ENCODE results near the gene ACSL4. TPM values are rescaled to one million over a fixed set of nuclear protein-coding genes. Genes with fewer than 3 reads are reported as not detected.

Gene ACSL4
- total and polyA plus RNA-seq, 9 of the 15 experiments (the other 6 are each of a cell fraction or from before 2014, with no cell fraction given) = 9.8 to 35.1 (median 25.5) TPM

- 100% methylated on average over 1 of the region's 1 CpG for WGBS (ENCODE audit: insufficient coverage, low coverage, missing lambda C conversion rate)
- peak overlapping the region in 1 of 2 experiments; percentile 30; a peak in 1 of 4 replicates for H3K9ac ChIP-seq (ENCODE audit: insufficient read depth in 1 of 2, low read depth in 2 of 2, low read length in 2 of 2)
- peak overlapping the region; percentile 31 for H3K4me2 ChIP-seq (ENCODE audit: insufficient read depth, low read length)
- H3K27ac ChIP-seq (ENCODE audit: extremely low read depth, low read depth, low read length) = peak overlapping the region; percentile 45
- FAIRE-seq = no peak
- DNase-seq (ENCODE audit: extremely low read depth in 1 of 4, low spot score in 3 of 4) = no peak
- BruUV-seq (replicated peaks) = no TSS peak
- H2AFZ ChIP-seq (ENCODE audit: low read depth, low read length) = peak overlapping the region; percentile 81
- in situ Hi-C loops (cut with MboI) = no loop called here
- no peaks in the 10 kb centered on the region for H3K36me3 ChIP-seq (ENCODE audit: control insufficient read depth, insufficient read depth, low read length)
- CTCF ChIA-PET (ENCODE audit: low intra/inter-chr PET ratio) = no interaction called here
- no peaks in the 10 kb centered on the region for H3K9me3 ChIP-seq (replicated peaks; ENCODE audit: control insufficient read depth, insufficient read depth, low read depth, low read length)
- no peaks in the 10 kb centered on the region for H3K27me3 ChIP-seq (ENCODE audit: control insufficient read depth in 2 of 2, insufficient read depth in 2 of 2, low read length in 2 of 2)
- POLR2A ChIA-PET = interaction anchor here (1.3 kb wide), 1 partner anchor 10 kb away, joined by 3 read pairs; no protein-coding TSS in a partner anchor
- TF ChIP-seq FIP1L1 (IDR thresholded peaks at IDR 0.05; ENCODE audit: low read depth, low read length, poor library complexity, severe bottlenecking) (no peak), ADNP (tag; IDR thresholded peaks at IDR 0.05) (no peak), EGR1 (conservative IDR thresholded peaks at IDR 0.05) (no peak), ZSCAN29 (IDR thresholded peaks at IDR 0.05) (no peak), ATF6 (CRISPR knock-in tag; IDR thresholded peaks at IDR 0.05) (no peak), ZNF24 (IDR thresholded peaks at IDR 0.05) (no peak), ETS2 (tag; IDR thresholded peaks at IDR 0.05; ENCODE audit: borderline replicate concordance, poor library complexity, severe bottlenecking) (no peak)
- TF ChIP-seq, protein P1, sequence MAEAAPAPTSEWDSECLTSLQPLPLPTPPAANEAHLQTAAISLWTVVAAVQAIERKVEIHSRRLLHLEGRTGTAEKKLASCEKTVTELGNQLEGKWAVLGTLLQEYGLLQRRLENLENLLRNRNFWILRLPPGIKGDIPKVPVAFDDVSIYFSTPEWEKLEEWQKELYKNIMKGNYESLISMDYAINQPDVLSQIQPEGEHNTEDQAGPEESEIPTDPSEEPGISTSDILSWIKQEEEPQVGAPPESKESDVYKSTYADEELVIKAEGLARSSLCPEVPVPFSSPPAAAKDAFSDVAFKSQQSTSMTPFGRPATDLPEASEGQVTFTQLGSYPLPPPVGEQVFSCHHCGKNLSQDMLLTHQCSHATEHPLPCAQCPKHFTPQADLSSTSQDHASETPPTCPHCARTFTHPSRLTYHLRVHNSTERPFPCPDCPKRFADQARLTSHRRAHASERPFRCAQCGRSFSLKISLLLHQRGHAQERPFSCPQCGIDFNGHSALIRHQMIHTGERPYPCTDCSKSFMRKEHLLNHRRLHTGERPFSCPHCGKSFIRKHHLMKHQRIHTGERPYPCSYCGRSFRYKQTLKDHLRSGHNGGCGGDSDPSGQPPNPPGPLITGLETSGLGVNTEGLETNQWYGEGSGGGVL (CRISPR knock-in tag; IDR thresholded peaks at IDR 0.05) = no peak
- peak; percentile 68; the same call in 2 of the 3 replicates for ATAC-seq
- H3K9me1 ChIP-seq (ENCODE audit: control insufficient read depth, insufficient read depth, low read length) = peaks cover 2% of the 10 kb centered on the region
- H3K4me3 ChIP-seq = no peak overlapping the region
- peaks cover 0 to 25% of the 10 kb centered on the region in 2 experiments; a peak in 4 of 5 replicates for H3K4me1 ChIP-seq (replicated peaks in 1 of 2; ENCODE audit: control insufficient read depth in 2 of 2, insufficient read depth in 2 of 2, low read length in 2 of 2)
- H3K79me2 ChIP-seq (ENCODE audit: control insufficient read depth, insufficient read depth, low read length) = no peaks in the 10 kb centered on the region
- no peaks in the 10 kb centered on the region for H4K20me1 ChIP-seq (replicated peaks; ENCODE audit: control insufficient read depth, insufficient read depth, low read length)
- intact Hi-C loops (cut with micrococcal nuclease) = loop anchor here (5.0 kb wide), 1 partner anchor 83 kb away; no protein-coding TSS in a partner anchor
Observed at GRCh38 chrX:109774136-109774535, 41.1 kb upstream of the ACSL4 start.
